OCI-M2 (cell line): Measurements from ENCODE around the gene PRKAR1B.
A peak's percentile ranks its signal among the peaks of the same experiment; 100 is the strongest.

ENCODE experiments used
- DNase-seq: peaks from one replicate; lab custom pipeline; 2025; ENCODE audit not compliant: unreplicated experiment; lab: John Stamatoyannopoulos, UW

Gene PRKAR1B

DNA sequence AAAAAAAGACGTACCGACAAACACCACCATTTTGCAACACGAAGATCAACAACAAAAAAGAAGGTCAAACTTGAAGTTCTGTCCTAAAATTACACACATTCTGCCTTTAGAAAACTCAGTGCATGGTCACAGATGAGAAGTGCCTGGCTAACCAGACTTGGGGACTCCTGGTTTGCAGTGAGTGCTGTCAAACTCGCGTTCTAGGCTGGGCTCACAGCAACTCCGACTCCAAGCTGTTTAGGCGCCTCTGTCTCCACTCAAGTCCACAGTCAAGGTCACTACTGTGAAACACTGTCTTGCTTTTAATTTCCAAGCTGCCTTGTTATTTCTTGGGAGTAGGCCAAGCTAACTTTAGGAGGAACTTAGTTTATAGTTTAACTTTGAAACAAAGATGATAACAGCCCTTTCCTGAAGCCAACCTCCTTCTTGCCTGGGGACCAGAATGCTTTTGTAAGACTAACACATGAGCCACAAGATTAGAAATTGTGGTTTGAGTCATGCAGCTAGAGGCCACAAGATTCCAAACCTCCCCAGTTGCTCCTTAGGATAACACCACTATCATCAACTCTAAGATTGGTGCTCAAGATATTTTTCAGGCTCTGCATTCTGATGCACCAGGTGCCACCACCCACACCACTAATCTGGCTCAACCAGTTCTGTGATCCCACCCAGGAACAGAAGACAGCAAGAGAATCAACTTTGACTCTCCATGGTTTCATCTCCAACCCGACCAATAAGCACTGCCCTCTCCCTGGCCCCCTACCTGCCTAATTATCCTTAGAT, 1.7 kb downstream of the PRKAR1B start:
- peak; percentile 48 for DNase-seq

DNA sequence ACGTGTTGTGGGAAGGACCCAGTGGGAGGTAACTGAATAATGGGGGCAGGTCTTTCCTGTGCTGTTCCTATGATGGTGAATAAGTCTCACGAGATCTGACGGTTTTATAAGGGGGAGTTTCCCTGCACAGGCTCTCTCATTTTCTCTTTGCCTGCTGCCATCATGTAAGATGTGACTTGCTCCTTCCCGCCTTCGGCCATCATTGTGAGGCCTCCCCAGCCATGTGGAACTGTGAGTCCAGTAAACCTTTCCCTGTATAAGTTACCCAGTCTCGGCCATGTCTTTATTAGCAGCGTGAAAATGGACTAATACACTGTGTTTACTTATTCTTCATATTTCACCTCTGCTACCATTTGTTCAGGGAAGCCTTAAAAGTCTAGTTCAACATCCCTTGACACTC, 2.8 kb downstream of the PRKAR1B start:
- DNase-seq: no peak

DNA sequence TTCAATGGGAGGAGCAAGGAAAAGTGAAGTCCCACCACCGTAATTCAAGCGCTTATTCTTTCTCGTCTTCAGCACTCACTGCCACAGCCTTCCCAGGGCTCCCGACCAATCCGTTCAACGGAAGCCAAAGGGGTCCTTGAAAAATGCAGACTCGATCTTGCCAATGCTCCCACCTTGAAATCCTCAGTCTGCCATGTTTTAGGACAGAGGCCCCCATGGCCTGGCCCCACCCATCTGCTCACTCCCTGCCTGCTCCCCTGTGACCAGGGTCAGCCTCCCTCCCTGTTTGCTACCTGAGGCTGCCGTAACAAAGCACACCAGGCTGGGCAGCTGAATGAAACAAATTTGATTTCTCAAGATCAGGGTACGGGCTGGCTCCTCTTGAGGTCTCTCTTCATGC, 3.5 kb downstream of the PRKAR1B start:
- no peak for DNase-seq

DNA sequence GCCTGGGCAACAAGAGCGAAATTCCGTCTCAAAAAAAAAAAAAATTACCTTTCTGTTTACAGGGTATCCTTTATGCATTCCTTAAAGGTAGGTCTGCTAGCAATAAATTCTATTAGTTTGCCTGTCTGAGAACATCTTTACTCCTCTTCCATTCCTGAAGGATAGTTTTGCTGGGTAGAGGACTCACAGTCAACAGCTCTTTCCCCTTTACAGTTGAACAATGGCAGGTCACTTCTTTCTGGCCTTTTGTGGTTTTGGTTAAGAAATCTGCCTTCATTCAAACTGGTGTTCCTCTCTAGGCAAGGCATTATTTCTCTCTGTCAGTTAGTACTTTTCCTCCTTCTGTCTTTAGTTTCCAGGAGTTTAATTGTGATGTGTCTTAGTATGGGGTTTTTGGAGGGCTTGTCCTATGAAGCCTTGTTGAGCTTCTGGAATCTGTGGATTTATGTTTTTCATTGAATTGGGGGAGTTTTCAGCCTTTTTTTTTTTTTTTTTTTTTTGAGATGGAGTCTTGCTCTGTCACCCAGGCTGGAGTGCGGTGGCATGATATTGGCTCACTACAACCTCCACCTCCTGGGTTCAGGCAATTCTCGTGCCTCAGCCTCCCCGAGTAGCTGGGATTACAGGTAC, 5.3 kb downstream of the PRKAR1B start:
- no peak for DNase-seq

DNA sequence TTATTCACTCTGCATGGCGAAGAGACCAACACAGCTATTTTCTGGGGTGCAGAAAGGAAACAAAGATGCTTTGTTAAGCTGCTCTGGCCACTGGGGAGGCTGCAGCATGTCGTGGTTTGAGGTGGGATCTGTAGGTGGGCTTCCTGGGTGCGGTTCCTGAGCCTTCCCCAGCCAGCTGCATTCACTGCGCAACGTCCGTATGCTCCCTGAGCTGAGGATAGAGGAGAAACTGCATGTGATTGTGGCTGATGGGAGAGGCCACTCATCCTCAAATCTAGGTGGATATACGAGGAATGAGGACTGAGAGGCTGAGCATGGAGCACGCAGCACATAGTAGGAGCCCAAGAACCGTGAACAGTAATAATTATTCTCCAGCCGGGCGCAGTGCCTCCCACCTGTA, 10.4 kb downstream of the PRKAR1B start:
- DNase-seq: no peak

DNA sequence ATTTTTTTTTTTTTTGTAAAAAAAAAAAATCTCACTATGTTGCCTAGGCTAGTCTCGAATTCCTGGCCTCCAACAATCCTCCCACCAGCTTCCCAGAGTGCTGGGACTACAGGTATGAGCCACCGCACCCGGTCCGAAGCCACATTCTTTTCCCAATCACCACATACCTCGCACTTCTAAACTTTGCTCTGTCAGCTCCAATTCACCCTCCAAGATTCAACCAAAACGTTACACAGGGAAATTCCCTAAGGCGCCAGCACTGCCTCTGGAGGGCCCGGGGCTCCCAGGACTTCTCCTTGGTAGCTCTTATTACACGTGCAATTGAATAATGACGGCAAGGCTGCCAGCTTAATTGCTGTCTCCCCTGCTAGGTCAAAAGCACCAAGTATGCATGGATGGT, 10.9 kb downstream of the PRKAR1B start:
- no peak for DNase-seq

DNA sequence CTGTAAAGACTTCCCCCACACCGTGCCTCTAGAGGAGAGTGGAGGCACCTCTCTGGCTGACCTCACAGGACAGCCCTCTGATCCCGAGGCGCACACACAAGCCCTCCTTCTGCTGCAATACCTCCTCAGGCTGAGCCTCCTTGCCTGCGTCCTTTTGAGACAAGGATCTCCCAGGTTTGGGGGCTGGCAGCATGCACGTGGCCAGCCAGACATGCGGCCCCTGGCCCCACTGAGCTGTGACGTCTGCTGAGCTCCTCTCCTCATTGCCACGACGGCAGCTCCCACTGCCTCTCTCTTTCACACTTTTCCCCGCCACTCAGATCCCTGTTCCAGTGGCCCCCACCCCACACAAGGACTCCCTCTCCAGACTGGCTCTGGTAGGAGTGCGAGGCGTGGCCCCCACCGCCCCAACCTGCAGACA, 12.8 kb downstream of the PRKAR1B start:
- no peak for DNase-seq

DNA sequence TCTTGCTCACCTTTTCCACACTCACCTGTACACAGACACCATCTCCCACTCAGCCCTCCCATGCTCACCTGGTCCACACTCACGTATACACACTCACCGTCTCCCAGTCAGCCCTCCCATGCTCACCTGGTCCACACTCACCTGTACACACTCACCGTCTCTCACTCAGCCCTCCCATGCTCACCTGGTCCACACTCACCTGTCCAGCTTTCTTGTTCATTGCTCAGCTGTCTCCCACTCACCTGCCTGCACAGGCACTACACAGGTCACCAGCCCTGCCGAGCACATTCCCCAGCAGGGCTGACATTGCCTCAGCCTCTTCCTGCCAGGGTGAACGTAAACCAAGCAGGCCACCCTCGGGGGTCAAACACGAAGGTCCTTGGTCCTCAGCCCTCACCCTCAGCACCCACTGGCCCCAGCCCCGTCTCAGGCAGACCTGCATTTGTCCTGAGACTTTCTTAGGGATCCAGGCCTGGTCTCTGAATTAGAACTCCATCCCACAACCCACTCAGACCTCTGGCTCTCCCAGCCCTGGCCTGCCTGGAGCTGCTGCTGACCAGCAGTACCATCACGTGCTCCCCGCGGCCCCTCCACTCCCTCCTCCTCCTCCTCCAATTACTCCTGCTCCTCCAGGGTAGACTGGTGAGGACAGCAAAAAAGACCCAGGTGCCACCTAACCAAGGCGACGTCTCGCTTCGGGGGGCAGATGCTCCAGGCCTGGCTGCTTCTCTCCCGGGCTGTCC, 13.4 kb downstream of the PRKAR1B start:
- DNase-seq: no peak

DNA sequence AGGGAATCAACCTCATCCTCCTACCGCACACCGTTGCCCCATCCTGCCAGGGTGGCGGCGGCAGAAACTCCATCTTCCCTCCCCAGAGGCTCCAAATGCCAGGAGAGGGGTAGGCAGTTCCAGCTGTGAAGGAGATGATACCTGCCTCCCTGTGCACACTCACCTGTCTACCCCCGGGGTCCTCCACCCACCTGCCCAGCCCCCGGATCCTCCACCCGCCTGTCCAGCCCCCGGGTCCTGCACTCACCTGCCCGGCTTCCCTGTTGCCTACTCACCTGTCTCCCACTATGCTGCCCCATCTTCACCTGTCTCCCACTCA, 14.0 kb downstream of the PRKAR1B start:
- DNase-seq: no peak

DNA sequence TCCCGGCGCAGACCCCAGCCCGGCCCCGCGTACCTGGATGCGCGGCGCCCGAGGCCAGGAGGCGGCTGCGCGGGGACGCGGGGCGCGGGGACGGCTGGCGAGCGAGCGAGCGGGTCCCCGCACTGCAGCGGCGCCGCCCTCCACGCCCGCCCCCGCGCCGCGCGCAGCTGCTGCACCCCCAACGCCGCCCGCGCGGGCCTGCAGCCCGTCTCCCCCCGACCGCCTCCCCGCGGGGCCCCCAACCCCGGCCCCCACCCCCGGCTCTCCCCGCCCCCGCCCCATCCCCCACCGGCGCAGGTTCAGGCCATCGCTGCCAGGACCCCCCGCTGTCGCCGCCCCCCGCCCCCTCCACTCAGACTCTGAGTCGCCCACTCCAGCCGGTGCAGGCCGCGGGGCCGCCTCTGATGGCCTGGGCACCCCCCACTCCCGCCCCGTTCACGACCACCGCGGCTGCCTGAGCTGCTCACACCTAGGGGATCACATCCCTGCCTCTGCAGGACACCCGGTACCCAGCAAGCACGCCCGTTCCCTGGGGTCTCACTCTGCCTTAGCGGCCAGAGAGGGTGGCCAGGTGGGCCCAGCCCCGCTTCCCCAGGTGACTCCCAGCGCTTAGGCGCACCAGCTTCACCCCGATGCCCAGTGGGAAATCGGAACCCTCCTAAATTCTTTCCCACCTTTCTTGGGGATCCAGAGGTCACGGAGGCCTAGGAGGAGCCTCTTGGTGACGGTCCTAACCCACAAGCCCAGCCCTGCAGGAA, 14.5 kb downstream of the PRKAR1B start:
- DNase-seq: no peak

DNA sequence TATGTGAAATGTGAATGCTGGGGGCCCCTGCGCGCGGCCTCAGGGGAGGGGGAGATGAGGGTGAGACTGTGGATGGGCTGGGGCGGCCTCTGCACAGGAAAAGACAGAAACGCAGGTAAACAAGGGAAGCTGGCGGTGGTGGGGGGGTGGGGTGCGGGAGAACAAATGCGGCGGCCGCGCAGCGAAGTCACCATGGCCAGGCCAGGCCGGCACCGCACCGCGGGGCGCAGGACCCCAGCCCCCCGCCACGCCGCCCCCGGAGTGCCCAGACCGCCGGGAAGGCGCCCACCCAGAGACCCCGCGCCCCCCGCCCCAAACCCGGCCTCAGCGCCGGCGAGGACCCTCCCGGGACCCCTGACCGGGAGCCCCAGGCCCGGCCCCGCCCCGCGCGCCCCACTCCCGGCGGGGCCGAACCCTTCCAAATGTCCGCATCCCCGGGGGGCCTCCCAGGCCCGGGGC, 15.1 kb downstream of the PRKAR1B start:
- DNase-seq: no peak

DNA sequence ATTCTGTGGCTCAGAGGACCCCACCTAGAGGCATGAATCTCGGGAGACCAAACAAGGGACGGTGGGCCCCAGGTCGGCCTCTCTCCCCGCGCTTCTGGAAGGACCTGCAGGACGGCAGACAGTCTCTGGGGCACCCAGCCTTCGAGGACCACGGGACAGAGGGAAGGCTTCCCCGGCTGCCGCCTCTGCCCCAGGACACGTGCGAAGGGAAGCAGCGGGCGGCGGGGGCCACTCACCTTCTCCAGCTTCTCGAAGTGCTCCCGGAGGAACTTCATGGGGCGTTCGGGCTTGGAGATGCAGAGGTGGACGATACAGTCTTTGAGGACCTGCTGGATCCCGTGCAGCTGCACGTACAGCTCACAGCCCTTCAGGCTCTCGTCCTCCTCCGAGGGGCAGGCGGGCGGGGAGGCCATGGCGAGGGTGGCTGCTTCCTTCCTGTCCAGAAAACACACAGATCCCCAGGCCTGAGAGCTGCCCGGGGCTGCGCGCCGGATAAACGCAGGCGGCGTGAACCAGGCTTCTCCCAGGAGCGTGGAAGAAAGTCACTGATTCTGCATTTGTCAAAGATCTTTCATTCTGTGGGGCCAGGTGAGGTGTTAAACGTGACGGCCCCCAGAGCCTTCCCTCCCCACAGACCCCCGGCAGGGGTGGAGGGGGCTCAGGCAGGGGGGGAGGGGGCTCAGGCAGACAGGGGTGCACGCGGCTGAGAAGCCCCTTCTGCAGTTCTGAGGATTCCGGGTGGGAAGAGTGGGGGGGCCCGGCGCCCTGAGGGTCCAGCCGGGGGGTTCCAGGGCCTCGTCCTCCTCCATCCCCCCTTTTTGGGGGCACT, 15.8 kb downstream of the PRKAR1B start:
- DNase-seq: no peak

DNA sequence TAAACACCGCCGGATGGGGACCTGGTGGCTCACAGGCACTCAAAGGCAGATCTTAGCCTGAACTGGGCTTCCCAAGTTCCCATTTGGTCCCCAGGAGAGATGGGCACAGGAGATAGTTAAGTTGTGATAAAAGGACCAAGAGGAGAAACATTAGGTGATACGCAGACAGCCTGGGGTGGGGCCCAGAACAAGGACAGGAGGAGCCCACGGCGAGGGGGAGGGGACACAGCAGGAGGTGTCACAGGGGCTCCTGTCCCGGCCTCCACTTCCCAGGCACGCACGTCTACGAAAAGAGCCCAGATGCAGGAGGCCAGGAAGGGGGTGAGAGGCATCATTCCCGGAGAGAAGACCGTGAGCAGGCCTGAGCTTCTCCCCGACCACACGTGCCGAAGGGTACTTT, 16.9 kb downstream of the PRKAR1B start:
- DNase-seq: no peak

DNA sequence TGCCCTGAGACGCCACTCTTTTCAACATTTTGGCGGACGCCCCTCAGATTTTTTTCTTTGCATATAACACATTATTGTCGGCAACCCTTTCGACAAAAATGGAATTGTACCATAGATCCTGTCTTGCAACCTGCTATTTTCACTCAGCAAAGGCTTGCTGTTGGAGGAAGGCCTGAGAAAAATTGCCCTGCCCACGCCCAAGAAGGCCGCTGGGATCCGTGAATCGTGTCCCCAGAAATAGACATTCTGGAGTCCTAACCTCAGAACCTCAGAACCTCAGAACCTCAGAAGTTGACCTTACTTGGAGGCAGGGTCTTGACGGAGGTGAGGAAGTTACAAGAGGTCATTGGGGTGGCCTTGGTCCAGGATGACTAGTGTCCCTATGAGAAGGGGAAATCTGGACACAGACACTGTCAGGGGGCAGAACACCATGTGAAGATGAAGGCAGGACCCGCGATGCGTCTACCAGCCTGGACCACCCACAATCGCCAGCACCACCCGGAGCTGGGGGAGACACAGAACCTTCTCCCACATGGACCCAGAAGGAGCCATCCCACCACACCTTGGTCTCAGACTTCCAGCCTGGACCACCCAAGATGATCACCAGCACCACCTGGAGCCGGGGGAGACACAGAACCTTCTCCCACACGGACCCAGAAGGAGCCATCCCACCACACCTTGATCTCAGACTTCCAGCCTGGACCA, 19.6 kb downstream of the PRKAR1B start:
- no peak for DNase-seq

DNA sequence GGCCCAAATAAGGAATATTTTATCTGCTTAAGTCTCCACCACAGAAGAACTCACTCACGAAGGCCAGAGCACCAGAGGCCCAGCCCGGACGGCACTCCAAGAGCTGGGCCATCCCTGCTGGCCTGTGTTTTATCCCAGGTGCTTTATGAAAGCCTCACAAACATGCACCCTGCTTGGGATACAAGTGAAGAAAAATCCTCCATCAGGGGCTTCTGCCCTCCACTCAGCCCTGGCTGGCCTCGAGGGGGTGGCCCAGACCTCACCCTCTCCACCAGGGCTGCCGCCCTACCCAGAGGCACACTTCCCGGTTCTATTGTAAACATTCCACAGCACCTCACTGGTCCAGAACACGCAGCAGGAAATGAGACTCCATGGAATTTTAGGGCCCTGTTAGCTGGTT, 20.4 kb downstream of the PRKAR1B start:
- DNase-seq: no peak

DNA sequence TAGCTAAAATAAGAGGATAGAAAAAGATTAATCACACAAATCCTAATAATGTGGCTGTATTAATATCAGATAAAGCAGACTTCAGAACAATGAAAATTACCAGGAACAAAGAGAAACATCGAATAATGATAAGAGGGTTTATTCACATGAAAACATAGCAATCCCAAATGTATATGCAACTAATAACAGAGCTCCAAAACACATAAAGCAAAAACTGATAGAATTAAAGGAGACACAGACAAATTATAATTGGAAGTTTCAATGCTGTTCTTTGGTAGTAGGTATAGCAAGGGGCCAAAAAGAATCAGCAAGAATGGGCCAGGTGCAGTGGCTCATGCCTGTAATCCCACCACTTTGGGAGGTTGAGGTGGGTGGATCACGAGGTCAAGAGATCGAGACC, 24.0 kb downstream of the PRKAR1B start:
- no peak for DNase-seq

DNA sequence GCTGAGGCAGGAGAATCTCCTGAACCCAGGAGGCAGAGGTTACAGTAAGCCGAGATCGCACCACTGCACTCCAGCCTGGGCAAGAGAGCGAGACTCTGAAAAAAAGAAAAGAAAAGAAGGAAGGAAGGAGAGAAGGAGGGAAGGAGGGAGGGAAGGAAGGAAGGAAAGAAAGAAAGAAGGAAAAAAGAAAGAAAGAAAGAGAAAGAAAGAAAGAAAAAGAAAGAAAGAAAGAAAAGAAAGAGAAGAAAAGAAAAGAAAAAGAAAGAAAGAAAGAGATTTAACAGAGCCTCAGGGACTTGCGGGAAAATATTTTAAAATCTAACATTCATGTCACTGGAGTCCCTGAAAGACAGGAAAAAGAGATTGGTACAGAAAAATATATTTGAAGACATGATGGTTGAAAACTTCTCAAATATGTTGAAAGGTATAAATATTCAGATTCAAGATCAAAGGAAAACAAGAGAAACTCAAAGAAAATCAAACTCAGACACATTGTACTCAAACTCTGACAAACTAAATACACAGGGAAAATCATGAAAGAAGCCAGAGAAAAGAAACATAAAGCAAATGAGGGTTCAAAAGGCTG, 25.9 kb downstream of the PRKAR1B start:
- no peak for DNase-seq

DNA sequence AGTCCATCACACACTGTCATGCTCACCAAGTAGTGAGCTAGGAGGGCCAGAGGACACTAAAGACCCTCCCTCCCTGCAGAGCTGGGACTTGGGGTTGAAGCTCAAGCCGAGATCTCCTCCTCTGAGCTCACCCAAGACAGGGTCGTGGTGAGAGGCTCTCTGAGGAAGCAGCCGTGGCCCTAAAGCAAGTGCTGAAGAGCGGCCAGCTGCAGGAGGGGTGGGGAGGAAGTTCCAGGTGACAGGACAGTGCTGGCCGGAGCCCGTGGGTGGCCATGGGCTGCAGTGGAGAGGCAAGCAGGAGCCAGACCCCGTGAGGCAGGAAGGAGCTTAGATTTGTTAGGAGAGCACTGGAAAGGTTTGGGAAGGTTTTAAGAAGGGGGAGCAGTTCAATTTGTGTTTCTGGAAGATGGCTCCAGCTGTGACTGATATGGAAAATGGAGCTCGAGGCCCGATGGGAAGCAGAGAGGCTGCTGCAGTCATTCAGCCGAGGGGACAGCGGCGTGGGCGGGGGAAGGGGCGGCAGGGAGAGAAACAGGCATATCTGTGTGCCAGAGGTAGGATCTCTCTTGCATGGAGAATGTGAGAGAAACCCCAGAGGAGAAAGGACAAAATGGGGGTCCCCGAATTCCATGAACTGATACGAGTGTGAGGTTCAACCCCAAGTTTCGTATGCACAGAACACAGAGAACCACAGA, 27.5 kb downstream of the PRKAR1B start:
- DNase-seq: no peak
